Naive thymus-derived CD8-positive, alpha-beta T cell (primary cell): ENCODE data around the gene PRF1. TPM values are rescaled to one million over a fixed set of nuclear protein-coding genes. Genes with fewer than 3 reads are reported as not detected.
A peak's percentile ranks its signal among the peaks of the same experiment; 100 is the strongest.
"Not testable (repeated sequence)": the region's sequence is repeated elsewhere in the genome, so short reads cannot be mapped to it uniquely, and the experiment has no call there.

ENCODE experiments used
- ATAC-seq, 2 donors: fragments of 150-1000 bp; cut with Tn5 transposase in 1 of 2; sonication (Bioruptor Pico), chemical (Tn5 transposase) in 1 of 2; 1 replicate in 1 of 2; 2 replicates in 1 of 2; pipeline ENCODE4 v1.10.0; 2021; ENCODE audit warnings: mild to moderate bottlenecking in 2 of 2, moderate library complexity in 2 of 2
- POLR2A ChIA-PET: fragments of 350-600 bp; sonication (Branson Sonifier 250); formaldehyde crosslinking; loops from one replicate; lab custom pipeline; 2021; ENCODE audit warnings: antibody characterized with exemption; lab: Charles Lee
- DNase-seq, 10 donors: peaks; one replicate each; pipeline versions ENCODE4 v3.0.0 to v3.0.0-alpha.2; 2020 to 2022
- H3K27ac Mint-ChIP-seq, 10 donors: one replicate each; pipeline ENCODE4 v1.8.0; 2020 to 2022; ENCODE audit warnings: mild to moderate bottlenecking in 10 of 10, mixed read lengths in 10 of 10, moderate library complexity in 4 of 10, inconsistent platforms in 1 of 10
- H3K27me3 Mint-ChIP-seq, 5 donors: one replicate each; pipeline ENCODE4 v1.8.0; 2021 to 2022; ENCODE audit warnings: mixed read lengths in 5 of 5
- H3K36me3 Mint-ChIP-seq, 3 donors: one replicate each; pipeline ENCODE4 v1.8.0; 2020 to 2022; ENCODE audit warnings: mixed read lengths in 3 of 3, mild to moderate bottlenecking in 2 of 3, inconsistent platforms in 1 of 3
- H3K4me1 Mint-ChIP-seq, 4 donors: one replicate each; pipeline ENCODE4 v1.8.0; 2021 to 2022; ENCODE audit warnings: mixed read lengths in 4 of 4
- H3K4me3 Mint-ChIP-seq, 10 donors: one replicate each; pipeline ENCODE4 v1.8.0; 2020 to 2022; ENCODE audit warnings: mild to moderate bottlenecking in 10 of 10, mixed read lengths in 10 of 10, moderate library complexity in 6 of 10, inconsistent platforms in 1 of 10
- H3K9me3 Mint-ChIP-seq, 9 donors: one replicate each; pipeline ENCODE4 v1.8.0; 2020 to 2022; ENCODE audit warnings: mixed read lengths in 9 of 9, mild to moderate bottlenecking in 3 of 9, inconsistent platforms in 1 of 9, moderate library complexity in 1 of 9
- polyA plus RNA-seq, 3 donors: library from polyadenylated mRNA; unstranded; fragments of 300-500 nt; fragmentation: Illumina TruSeq; gene quantifications; one replicate each; pipeline ENCODE4 v1.2.3, GENCODE V29; 2021
- total RNA-seq, 8 experiments: library from RNA in 2 of 8; stranded (reverse) in 2 of 8; gene quantifications; one replicate each; pipeline ENCODE4 v1.2.3 and lab custom pipeline; 2021 to 2026

PRF1 gene
- total and polyA plus RNA-seq, 5 experiments from 2014 or later, result 14.7 to 435 (median 58.3) TPM

GRCh38 chr10:70631735-70632134, 29.2 kb upstream of the PRF1 start:
- not testable (repeated sequence) for H3K36me3 Mint-ChIP-seq, H3K4me3 Mint-ChIP-seq, DNase-seq, H3K4me1 Mint-ChIP-seq, ATAC-seq, H3K27me3 Mint-ChIP-seq
- peaks cover 0 to 19% (median 7%) of the 10 kb centered on the region in 9 donors for H3K9me3 Mint-ChIP-seq
- peak overlapping the region in 1 of 10 donors; percentile 35 for H3K27ac Mint-ChIP-seq
- POLR2A ChIA-PET, result interaction anchor here (0.7 kb wide), 2 partner anchors 15 to 1610 kb away, joined by 3 read pairs; no protein-coding TSS in a partner anchor

DNA sequence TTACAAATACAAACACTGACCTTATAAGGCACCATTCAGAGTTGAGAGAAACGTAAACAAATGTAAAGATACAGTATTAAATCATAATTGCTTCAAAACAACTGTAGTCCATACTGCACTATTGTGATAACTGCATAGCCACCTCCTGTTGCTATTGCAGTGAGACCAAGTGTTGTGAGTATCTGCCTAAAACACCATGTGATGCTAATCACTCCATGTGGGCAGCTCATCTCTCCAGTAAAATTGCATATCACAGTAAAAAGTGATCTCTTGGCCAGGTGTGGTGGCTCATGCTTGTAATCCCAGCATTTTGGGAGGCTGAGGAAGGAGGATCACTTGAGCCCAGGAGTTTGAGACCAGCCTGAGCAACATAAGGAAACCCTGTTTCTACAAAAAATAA, 26.8 kb upstream of the PRF1 start:
- peaks cover 0 to 3% (median 0%) of the 10 kb centered on the region in 5 donors for H3K27me3 Mint-ChIP-seq
- H3K36me3 Mint-ChIP-seq, result peaks cover 0 to 8% (median 3%) of the 10 kb centered on the region in 3 donors
- H3K4me3 Mint-ChIP-seq, result no peak overlapping the region
- POLR2A ChIA-PET, result no interaction called here
- no peaks in the 10 kb centered on the region for H3K4me1 Mint-ChIP-seq
- H3K9me3 Mint-ChIP-seq, result peaks cover 0 to 24% (median 7%) of the 10 kb centered on the region in 9 donors
- no peak overlapping the region for H3K27ac Mint-ChIP-seq
- no peak for ATAC-seq
- no peak for DNase-seq

GRCh38 chr10:70626056-70626455, 23.5 kb upstream of the PRF1 start:
- DNase-seq (no peak), ATAC-seq (no peak)
- H3K4me3 Mint-ChIP-seq, result no peak overlapping the region
- peaks cover 0 to 5% (median 0%) of the 10 kb centered on the region in 5 donors for H3K27me3 Mint-ChIP-seq
- H3K9me3 Mint-ChIP-seq, result peaks cover 0 to 26% (median 7%) of the 10 kb centered on the region in 9 donors
- no peak overlapping the region for H3K27ac Mint-ChIP-seq
- peaks cover 0 to 11% (median 3%) of the 10 kb centered on the region in 3 donors for H3K36me3 Mint-ChIP-seq
- no peaks in the 10 kb centered on the region for H3K4me1 Mint-ChIP-seq
- POLR2A ChIA-PET, result no interaction called here

DNA sequence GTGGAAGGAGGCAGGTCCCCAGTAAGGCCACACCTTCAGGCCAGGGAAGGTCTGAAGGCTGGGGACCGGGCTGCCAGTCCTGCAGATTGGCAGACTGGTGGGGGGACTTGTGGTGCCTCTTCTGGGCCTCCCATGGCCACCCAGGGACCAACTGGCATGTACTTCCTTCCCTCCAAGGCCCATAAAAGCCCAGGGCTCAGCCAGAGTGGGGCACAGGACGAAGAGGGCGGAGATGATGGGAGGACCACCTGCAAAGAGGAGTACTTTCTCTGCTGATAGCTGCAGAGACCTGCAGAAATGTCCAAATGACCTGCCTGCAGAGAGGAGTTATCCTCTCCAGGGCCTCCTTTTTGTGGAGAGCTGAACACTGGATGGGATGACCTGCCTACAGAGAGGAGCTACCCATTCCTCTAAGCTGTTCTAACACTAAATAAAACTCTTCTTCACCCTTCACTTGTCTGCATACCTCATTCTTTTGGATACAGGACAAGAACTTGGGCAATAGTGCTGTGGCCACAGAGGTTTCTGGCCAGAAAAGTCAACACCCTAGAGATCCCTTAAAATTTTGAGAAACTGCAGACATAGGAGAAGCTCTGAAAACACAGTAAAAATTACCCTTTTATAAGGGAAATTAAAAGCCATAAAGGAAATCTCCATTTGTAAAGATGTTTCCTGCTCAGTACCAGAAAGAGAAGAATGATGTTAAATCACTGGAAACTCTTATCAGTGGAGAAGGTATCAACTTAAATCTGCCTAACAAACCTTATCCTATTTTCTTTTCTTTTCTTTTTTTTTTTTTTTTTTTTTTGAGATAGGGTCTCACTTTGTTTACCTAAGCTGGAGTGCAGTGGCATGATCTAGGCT, 20.7 kb upstream of the PRF1 start:
- ATAC-seq (no peak), DNase-seq (no peak)
- Mint-ChIP-seq H3K27ac (no peak overlapping the region), H3K4me1 (peaks cover 4 to 11% (median 9%) of the 10 kb centered on the region in 4 donors), H3K36me3 (peaks cover 0 to 9% (median 3%) of the 10 kb centered on the region in 3 donors), H3K4me3 (no peak overlapping the region), H3K27me3 (peaks cover 0 to 8% (median 0%) of the 10 kb centered on the region in 5 donors), H3K9me3 (peaks cover 0 to 22% (median 9%) of the 10 kb centered on the region in 9 donors)
- POLR2A ChIA-PET, result no interaction called here

GRCh38 chr10:70622541-70622940, 20.0 kb upstream of the PRF1 start:
- DNase-seq (no peak), ATAC-seq (no peak)
- no peak overlapping the region for H3K27ac Mint-ChIP-seq
- H3K9me3 Mint-ChIP-seq, result peaks cover 0 to 19% (median 9%) of the 10 kb centered on the region in 9 donors
- H3K36me3 Mint-ChIP-seq, result peaks cover 0 to 9% (median 3%) of the 10 kb centered on the region in 3 donors
- POLR2A ChIA-PET, result no interaction called here
- H3K4me1 Mint-ChIP-seq, result peaks cover 5 to 15% (median 12%) of the 10 kb centered on the region in 4 donors
- H3K4me3 Mint-ChIP-seq, result no peak overlapping the region
- H3K27me3 Mint-ChIP-seq, result peaks cover 0 to 6% (median 0%) of the 10 kb centered on the region in 5 donors

GRCh38 chr10:70621503-70622078, 19.1 kb upstream of the PRF1 start:
- H3K9me3 Mint-ChIP-seq, result peaks cover 0 to 18% (median 7%) of the 10 kb centered on the region in 9 donors
- H3K36me3 Mint-ChIP-seq, result peaks cover 0 to 9% (median 3%) of the 10 kb centered on the region in 3 donors
- H3K27me3 Mint-ChIP-seq, result peaks cover 0 to 6% (median 0%) of the 10 kb centered on the region in 5 donors
- no peak overlapping the region for H3K4me3 Mint-ChIP-seq
- POLR2A ChIA-PET, result no interaction called here
- peaks cover 9 to 24% (median 22%) of the 10 kb centered on the region in 4 donors for H3K4me1 Mint-ChIP-seq
- H3K27ac Mint-ChIP-seq, result peak overlapping the region in 1 of 10 donors; percentile 1
- ATAC-seq (no peak), DNase-seq (no peak)

DNA sequence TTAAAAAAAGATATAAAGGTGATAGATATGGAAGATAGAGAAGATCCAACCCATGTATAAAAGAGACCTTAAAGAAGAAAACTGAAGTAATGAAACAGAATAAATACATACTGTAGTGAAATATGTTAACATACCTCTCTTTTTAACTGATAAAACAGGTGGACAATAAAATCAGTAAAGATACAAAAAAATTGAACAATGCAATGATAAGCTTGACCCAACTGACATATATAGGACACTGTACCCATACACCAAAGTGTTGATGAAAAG, 17.4 kb upstream of the PRF1 start:
- H3K4me1 Mint-ChIP-seq, result peaks cover 9 to 39% (median 32%) of the 10 kb centered on the region in 4 donors
- ATAC-seq (no peak), DNase-seq (no peak)
- no peak overlapping the region for H3K4me3 Mint-ChIP-seq
- no peak overlapping the region for H3K27ac Mint-ChIP-seq
- H3K36me3 Mint-ChIP-seq, result peaks cover 0 to 9% (median 3%) of the 10 kb centered on the region in 3 donors
- H3K9me3 Mint-ChIP-seq, result peaks cover 0 to 18% (median 6%) of the 10 kb centered on the region in 9 donors
- peaks cover 0 to 5% (median 0%) of the 10 kb centered on the region in 5 donors for H3K27me3 Mint-ChIP-seq
- POLR2A ChIA-PET, result no interaction called here

GRCh38 chr10:70619271-70620019, 16.9 kb upstream of the PRF1 start:
- Mint-ChIP-seq H3K9me3 (peaks cover 0 to 18% (median 6%) of the 10 kb centered on the region in 9 donors), H3K4me3 (no peak overlapping the region), H3K36me3 (peaks cover 0 to 9% (median 3%) of the 10 kb centered on the region in 3 donors), H3K27me3 (peaks cover 0 to 5% (median 0%) of the 10 kb centered on the region in 5 donors), H3K27ac (peak overlapping the region in 1 of 10 donors; percentile 14), H3K4me1 (peaks cover 10 to 42% (median 37%) of the 10 kb centered on the region in 4 donors)
- POLR2A ChIA-PET, result no interaction called here
- ATAC-seq (no peak), DNase-seq (no peak)

DNA sequence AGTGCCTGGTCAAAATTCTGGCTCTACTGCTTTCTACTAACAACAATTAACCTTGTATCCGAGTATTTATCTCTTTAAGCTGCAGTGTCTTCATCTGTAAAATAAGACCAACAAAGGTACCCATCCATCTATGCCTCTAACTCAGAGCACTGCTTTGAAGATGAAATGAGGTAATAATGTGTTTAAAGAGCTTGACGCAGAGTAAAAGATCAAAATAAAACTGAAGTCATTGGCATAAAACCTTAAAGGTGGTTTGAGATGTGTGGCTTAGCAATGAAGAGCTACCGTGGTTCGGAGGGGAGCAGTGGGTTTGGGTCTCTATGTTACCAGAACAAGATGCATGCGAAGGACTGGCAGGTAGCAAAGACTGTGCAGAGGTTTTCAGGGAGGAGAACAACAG, 16.1 kb upstream of the PRF1 start:
- DNase-seq, result peak in 2 of 10 donors; percentile 31 to 53
- Mint-ChIP-seq H3K9me3 (peaks cover 0 to 18% (median 6%) of the 10 kb centered on the region in 9 donors), H3K27ac (peak overlapping the region in 3 of 10 donors; percentile 60 to 86 (median 63)), H3K4me1 (peaks cover 14 to 49% (median 44%) of the 10 kb centered on the region in 4 donors), H3K4me3 (peak overlapping the region in 2 of 10 donors; percentile 3 to 39), H3K36me3 (peaks cover 0 to 9% (median 0%) of the 10 kb centered on the region in 3 donors), H3K27me3 (peaks cover 0 to 3% (median 0%) of the 10 kb centered on the region in 5 donors)
- peak; percentile 23 to 63 for ATAC-seq
- POLR2A ChIA-PET, result no interaction called here

DNA sequence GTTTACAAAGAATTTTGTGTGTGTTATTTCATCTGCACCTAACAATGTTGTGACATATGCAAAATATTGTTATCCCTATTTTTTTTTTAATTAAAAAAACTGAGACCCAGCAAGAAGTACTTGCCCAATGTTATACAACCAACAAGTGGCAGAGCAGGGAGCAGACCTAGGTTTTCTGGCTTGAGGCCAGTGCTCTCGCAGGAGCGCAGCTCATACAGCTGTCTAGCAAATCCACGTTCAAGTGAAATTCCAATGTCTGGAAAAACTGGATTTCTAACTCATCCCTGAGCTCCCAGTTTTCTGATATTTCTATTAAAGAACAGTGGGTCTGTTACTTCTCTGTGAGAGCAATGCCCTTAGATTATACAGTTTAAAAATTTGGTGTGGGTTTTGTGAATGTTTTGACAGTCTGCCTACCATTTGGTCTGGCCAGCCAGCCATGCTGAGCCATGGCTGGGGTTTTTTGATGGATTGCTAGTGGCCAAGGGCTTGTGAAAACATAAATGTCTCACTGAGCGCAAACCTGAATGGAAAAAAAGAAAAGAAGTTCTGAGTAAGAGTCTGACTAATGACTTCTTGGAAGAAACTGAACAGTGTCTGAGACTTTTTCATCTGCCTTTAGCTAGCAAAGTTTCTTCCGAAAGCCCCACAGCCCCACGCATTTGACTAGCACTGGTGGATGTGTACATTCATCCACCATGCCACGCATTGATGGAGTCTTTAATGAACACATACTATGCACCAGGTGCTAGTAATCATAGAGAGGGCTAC, 15.4 kb upstream of the PRF1 start:
- Mint-ChIP-seq H3K4me1 (peaks cover 14 to 53% (median 51%) of the 10 kb centered on the region in 4 donors), H3K27me3 (peaks cover 0 to 3% (median 0%) of the 10 kb centered on the region in 5 donors), H3K9me3 (peaks cover 0 to 18% (median 6%) of the 10 kb centered on the region in 9 donors), H3K27ac (peak overlapping the region in 4 of 10 donors; percentile 3 to 87 (median 53)), H3K36me3 (peaks cover 0 to 9% (median 0%) of the 10 kb centered on the region in 3 donors), H3K4me3 (no peak overlapping the region)
- ATAC-seq (no peak), DNase-seq (no peak)
- POLR2A ChIA-PET, result no interaction called here

- ATAC-seq (no peak), DNase-seq (peak in 3 of 10 donors; percentile 24 to 47 (median 24))
- H3K36me3 Mint-ChIP-seq, result peaks cover 0 to 9% (median 0%) of the 10 kb centered on the region in 3 donors
- H3K9me3 Mint-ChIP-seq, result peaks cover 0 to 18% (median 6%) of the 10 kb centered on the region in 9 donors
- H3K27me3 Mint-ChIP-seq, result peaks cover 0 to 3% (median 0%) of the 10 kb centered on the region in 5 donors
- POLR2A ChIA-PET, result interaction anchor here (0.6 kb wide), 1 partner anchor 42 kb away, joined by 3 read pairs; no protein-coding TSS in a partner anchor
- peaks cover 14 to 58% (median 55%) of the 10 kb centered on the region in 4 donors for H3K4me1 Mint-ChIP-seq
- peak overlapping the region in 2 of 10 donors; percentile 30 to 65 for H3K4me3 Mint-ChIP-seq
- H3K27ac Mint-ChIP-seq, result peak overlapping the region in 7 of 10 donors; percentile 19 to 87 (median 30)
Observed at GRCh38 chr10:70616761-70617160, 14.2 kb upstream of the PRF1 start.
